ENCODE measurements around the gene ZNF280B. TPM values are rescaled to one million over a fixed set of nuclear protein-coding genes. Genes with fewer than 3 reads are reported as not detected.

ZNF280B gene
- total and polyA plus RNA-seq, 9 of the 15 experiments (the other 6 are each of a cell fraction or from before 2014, with no cell fraction given), result 7.7 to 29.9 (median 20.0) TPM

- TF ChIP-seq RCOR1 (IDR thresholded peaks at IDR 0.05; ENCODE audit: borderline replicate concordance in 1 of 2, low read depth in 2 of 2, low read length in 2 of 2), result 0 out of 4 replicates have a peak, but pooled peaks of 1 of the 2 experiments have one; percentile 18
- TF ChIP-seq ZNF347 (CRISPR knock-in tag; IDR thresholded peaks at IDR 0.05; ENCODE audit: low read depth), result no peak
- peak in 1 of 2 experiments; percentile 67; a peak in 1 of 4 replicates for TF ChIP-seq MLX (CRISPR knock-in tag; conservative IDR thresholded peaks at IDR 0.05)
- no peak for TF ChIP-seq TRIM28 (IDR thresholded peaks at IDR 0.05)
- 0 out of 2 replicates have a peak, but pooled peaks have one; percentile 52 for TF ChIP-seq E2F3 (CRISPR knock-in tag; IDR thresholded peaks at IDR 0.05)
- TF ChIP-seq SMARCA5 (IDR thresholded peaks at IDR 0.05), result no peak
- no peak for TF ChIP-seq IRF9 (tag; IDR thresholded peaks at IDR 0.05)
- TF ChIP-seq DEAF1 (CRISPR knock-in tag; IDR thresholded peaks at IDR 0.05), result no peak
- no peak for TF ChIP-seq MNT (conservative IDR thresholded peaks at IDR 0.05)
- TF ChIP-seq ZNF75A (CRISPR knock-in tag; IDR thresholded peaks at IDR 0.05), result no peak
- no peak for TF ChIP-seq ZNF639 (CRISPR knock-in tag; conservative IDR thresholded peaks at IDR 0.05 in 1 of 2, IDR thresholded peaks at IDR 0.05 in 1 of 2)
- no peak for TF ChIP-seq EP400 (IDR thresholded peaks at IDR 0.05)
- no peak for TF ChIP-seq PHTF2 (CRISPR knock-in tag; IDR thresholded peaks at IDR 0.05)
- TF ChIP-seq HMGXB4 (CRISPR knock-in tag; IDR thresholded peaks at IDR 0.05), result no peak
- no peak for TF ChIP-seq RBM14 (IDR thresholded peaks at IDR 0.05; ENCODE audit: borderline replicate concordance, insufficient read depth, low read depth, low read length)
- TF ChIP-seq NFIX (CRISPR knock-in tag; IDR thresholded peaks at IDR 0.05; ENCODE audit: low read depth), result no peak
- no peak for TF ChIP-seq HNRNPL (IDR thresholded peaks at IDR 0.05; ENCODE audit: low read depth, low read length)
- no peak for TF ChIP-seq HMGN3 (IDR thresholded peaks at IDR 0.05; ENCODE audit: borderline replicate concordance, extremely low read depth, insufficient read length, low read depth, low read length)
Observed at GRCh38 chr22:22538226-22538989, 29.9 kb upstream of the ZNF280B start (continued).

Data from K562 (cell line).